CD4-positive, alpha-beta T cell (primary cell): Measurements from ENCODE around the gene DRC7. TPM values are rescaled to one million over a fixed set of nuclear protein-coding genes. Genes with fewer than 3 reads are reported as not detected.

Experiments used
- ATAC-seq: fragments of 200-7000 bp; cut with Tn5 transposase; one replicate; pipeline ENCODE4 v1.10.0; 2022; ENCODE audit warnings: mild to moderate bottlenecking; ENCODE audit not compliant: poor library complexity
- CTCF ChIA-PET: fragments of 350-600 bp; sonication (Branson Sonifier 250); formaldehyde crosslinking; loops from one replicate; lab custom pipeline; 2021; ENCODE audit warnings: antibody characterized with exemption, inconsistent platforms; lab: Charles Lee
- POLR2A ChIA-PET: fragments of 350-600 bp; sonication (Branson Sonifier 250); formaldehyde crosslinking; loops from one replicate; lab custom pipeline; 2021; ENCODE audit warnings: antibody characterized with exemption, inconsistent platforms; lab: Charles Lee
- DNase-seq, 14 experiments: peaks; one replicate each; pipeline ENCODE4 v3.0.0-alpha.2; 2013 to 2020; ENCODE audit warnings: mixed read lengths in 2 of 14
- H3K27ac ChIP-seq, 2 donors: one replicate each; pipeline versions ENCODE4 v1.5.1 to v1.7.0; 2013; ENCODE audit warnings: low read length in 2 of 2, low read depth in 1 of 2, mild to moderate bottlenecking in 1 of 2
- H3K27me3 ChIP-seq, 2 experiments: 1 replicate in 1 of 2; 2 replicates in 1 of 2; pipeline versions ENCODE4 v1.6.1 to v1.7.0; 2013; ENCODE audit warnings: low read length in 2 of 2, control low read depth in 1 of 2, mild to moderate bottlenecking in 1 of 2, moderate library complexity in 1 of 2; ENCODE audit not compliant: insufficient read depth in 2 of 2, control insufficient read depth in 1 of 2
- H3K36me3 ChIP-seq: one replicate; pipeline ENCODE4 v1.6.1; 2013; ENCODE audit warnings: low read length, control low read depth; ENCODE audit not compliant: insufficient read depth
- H3K4me1 ChIP-seq: one replicate; pipeline ENCODE4 v1.6.1; 2013; ENCODE audit warnings: low read length, control low read depth; ENCODE audit not compliant: insufficient read depth
- H3K4me3 ChIP-seq: one replicate; pipeline ENCODE4 v1.5.1; 2013; ENCODE audit warnings: mild to moderate bottlenecking, low read length, moderate library complexity
- H3K9me3 ChIP-seq, 2 experiments: 1 replicate in 1 of 2; 2 replicates in 1 of 2; pipeline versions ENCODE4 v1.6.1 to v1.7.0; 2013; ENCODE audit warnings: low read length in 2 of 2, mild to moderate bottlenecking in 2 of 2, control low read depth in 1 of 2, moderate library complexity in 1 of 2; ENCODE audit not compliant: control insufficient read depth in 1 of 2, insufficient read depth in 1 of 2
- H3K27ac Mint-ChIP-seq: one replicate; pipeline ENCODE4 v1.8.0; 2020; ENCODE audit warnings: mixed read lengths
- H3K27me3 Mint-ChIP-seq: one replicate; pipeline ENCODE4 v1.8.0; 2021; ENCODE audit warnings: mixed read lengths
- H3K36me3 Mint-ChIP-seq: one replicate; pipeline ENCODE4 v1.8.0; 2021; ENCODE audit warnings: low read depth, mixed read lengths
- H3K4me1 Mint-ChIP-seq: one replicate; pipeline ENCODE4 v1.8.0; 2021; ENCODE audit warnings: low read depth, mixed read lengths
- H3K4me3 Mint-ChIP-seq: one replicate; pipeline ENCODE4 v1.8.0; 2020; ENCODE audit warnings: mild to moderate bottlenecking, mixed read lengths
- H3K9me3 Mint-ChIP-seq: one replicate; pipeline ENCODE4 v1.8.0; 2020; ENCODE audit warnings: mixed read lengths
- intact Hi-C, 2 experiments: fragments of 100-400 bp; cut with DNase I in 1 of 2; cut with micrococcal nuclease in 1 of 2; formaldehyde crosslinking; loops; one replicate each; pipeline versions ENCODE4 v1.15.1 to v1.9.0; 2023 to 2025; cut with DNase I, micrococcal nuclease
- total RNA-seq, 174 experiments: library from RNA in 2 of 174; stranded (reverse) in 2 of 174; gene quantifications; one replicate each; pipeline ENCODE4 v1.2.3 and lab custom pipeline; 2021 to 2026
- TF ChIP-seq, protein P1 (sequence below): fragments of 200-600 bp; IDR thresholded peaks from one replicate; pipeline ENCODE4 v1.8.0; 2022; ENCODE audit warnings: antibody characterized with exemption, mild to moderate bottlenecking

Gene DRC7
- total RNA-seq, 2 experiments from 2014 or later, result not detected

DNA sequence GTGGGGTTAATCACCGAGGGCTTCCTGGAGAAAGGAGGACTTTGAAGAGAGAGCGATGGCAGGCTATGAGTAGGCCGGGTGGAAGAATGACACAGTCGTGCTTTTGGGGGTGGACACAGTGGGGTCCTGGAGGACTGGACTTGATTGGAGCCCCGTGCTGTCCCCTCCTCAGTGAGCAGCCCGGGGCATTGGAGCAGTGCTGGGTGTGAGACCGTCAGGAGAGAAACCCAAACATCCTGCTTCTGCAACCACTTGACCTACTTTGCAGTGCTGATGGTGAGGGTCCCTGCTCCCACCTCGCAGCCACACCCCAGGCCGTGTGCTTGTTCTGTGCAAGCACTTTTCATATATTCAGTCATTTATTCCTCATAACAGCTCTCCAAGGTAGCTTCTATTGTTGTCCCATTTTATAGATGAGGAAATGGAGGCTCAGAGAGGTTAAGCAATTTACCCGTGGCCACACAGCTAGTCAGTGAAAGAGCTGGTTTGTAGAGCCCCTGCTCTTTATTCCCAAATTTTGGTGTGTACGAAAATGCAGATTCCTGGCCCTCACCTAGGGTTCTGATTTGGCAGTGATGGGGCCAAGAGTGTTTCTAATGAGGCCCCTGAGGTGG is 38.2 kb upstream of the DRC7 start:
- DNase-seq, result peak in 1 of 14 experiments; percentile 24
- H3K36me3 Mint-ChIP-seq, result no peaks in the 10 kb centered on the region
- H3K9me3 Mint-ChIP-seq, result no peaks in the 10 kb centered on the region
- no peaks in the 10 kb centered on the region for H3K27me3 Mint-ChIP-seq
- ChIA-PET POLR2A (no interaction called here), CTCF (no interaction called here)
- intact Hi-C loops, result no loop called here
- H3K4me3 Mint-ChIP-seq, result no peak overlapping the region
- peaks cover 29% of the 10 kb centered on the region for H3K4me1 ChIP-seq
- H3K4me1 Mint-ChIP-seq, result peaks cover 6% of the 10 kb centered on the region
- no peak overlapping the region for H3K4me3 ChIP-seq
- no peak overlapping the region for H3K27ac Mint-ChIP-seq
- H3K27me3 ChIP-seq, result no peaks in the 10 kb centered on the region
- H3K27ac ChIP-seq, result no peak overlapping the region
- TF ChIP-seq, protein P1, sequence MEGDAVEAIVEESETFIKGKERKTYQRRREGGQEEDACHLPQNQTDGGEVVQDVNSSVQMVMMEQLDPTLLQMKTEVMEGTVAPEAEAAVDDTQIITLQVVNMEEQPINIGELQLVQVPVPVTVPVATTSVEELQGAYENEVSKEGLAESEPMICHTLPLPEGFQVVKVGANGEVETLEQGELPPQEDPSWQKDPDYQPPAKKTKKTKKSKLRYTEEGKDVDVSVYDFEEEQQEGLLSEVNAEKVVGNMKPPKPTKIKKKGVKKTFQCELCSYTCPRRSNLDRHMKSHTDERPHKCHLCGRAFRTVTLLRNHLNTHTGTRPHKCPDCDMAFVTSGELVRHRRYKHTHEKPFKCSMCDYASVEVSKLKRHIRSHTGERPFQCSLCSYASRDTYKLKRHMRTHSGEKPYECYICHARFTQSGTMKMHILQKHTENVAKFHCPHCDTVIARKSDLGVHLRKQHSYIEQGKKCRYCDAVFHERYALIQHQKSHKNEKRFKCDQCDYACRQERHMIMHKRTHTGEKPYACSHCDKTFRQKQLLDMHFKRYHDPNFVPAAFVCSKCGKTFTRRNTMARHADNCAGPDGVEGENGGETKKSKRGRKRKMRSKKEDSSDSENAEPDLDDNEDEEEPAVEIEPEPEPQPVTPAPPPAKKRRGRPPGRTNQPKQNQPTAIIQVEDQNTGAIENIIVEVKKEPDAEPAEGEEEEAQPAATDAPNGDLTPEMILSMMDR, result no peak
- no peaks in the 10 kb centered on the region for H3K9me3 ChIP-seq
- H3K36me3 ChIP-seq, result no peaks in the 10 kb centered on the region
- ATAC-seq, result no peak

DNA sequence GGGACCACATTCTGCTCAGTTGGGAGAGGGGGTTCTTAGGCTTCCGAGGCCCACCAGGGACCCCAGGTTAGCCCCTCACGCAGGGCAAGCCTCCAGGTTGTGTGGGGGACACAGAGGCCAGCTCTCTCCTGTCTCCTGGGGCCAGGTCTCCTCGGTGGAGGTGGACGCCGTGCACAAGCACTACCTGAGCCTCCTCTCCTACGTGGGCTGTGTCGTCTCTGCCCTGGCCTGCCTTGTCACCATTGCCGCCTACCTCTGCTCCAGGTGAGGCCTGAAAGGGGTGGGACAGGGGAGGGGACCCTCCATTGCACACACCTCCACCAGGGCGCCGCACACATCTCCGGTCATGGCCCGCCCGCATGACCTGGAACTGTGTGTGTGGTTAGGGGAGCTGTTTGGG is 37.4 kb upstream of the DRC7 start:
- no peaks in the 10 kb centered on the region for H3K4me1 Mint-ChIP-seq
- no peaks in the 10 kb centered on the region for H3K27me3 Mint-ChIP-seq
- intact Hi-C loops, result no loop called here
- Histone ChIP-seq H3K4me3 (no peak overlapping the region), H3K9me3 (no peaks in the 10 kb centered on the region), H3K27ac (no peak overlapping the region), H3K4me1 (peaks cover 21% of the 10 kb centered on the region), H3K36me3 (no peaks in the 10 kb centered on the region), H3K27me3 (no peaks in the 10 kb centered on the region)
- CTCF ChIA-PET, result no interaction called here
- ATAC-seq, result no peak
- DNase-seq, result no peak
- H3K36me3 Mint-ChIP-seq, result no peaks in the 10 kb centered on the region
- TF ChIP-seq, protein P1, result no peak
- H3K4me3 Mint-ChIP-seq, result no peak overlapping the region
- H3K27ac Mint-ChIP-seq, result no peak overlapping the region
- no peaks in the 10 kb centered on the region for H3K9me3 Mint-ChIP-seq
- POLR2A ChIA-PET, result no interaction called here

DNA sequence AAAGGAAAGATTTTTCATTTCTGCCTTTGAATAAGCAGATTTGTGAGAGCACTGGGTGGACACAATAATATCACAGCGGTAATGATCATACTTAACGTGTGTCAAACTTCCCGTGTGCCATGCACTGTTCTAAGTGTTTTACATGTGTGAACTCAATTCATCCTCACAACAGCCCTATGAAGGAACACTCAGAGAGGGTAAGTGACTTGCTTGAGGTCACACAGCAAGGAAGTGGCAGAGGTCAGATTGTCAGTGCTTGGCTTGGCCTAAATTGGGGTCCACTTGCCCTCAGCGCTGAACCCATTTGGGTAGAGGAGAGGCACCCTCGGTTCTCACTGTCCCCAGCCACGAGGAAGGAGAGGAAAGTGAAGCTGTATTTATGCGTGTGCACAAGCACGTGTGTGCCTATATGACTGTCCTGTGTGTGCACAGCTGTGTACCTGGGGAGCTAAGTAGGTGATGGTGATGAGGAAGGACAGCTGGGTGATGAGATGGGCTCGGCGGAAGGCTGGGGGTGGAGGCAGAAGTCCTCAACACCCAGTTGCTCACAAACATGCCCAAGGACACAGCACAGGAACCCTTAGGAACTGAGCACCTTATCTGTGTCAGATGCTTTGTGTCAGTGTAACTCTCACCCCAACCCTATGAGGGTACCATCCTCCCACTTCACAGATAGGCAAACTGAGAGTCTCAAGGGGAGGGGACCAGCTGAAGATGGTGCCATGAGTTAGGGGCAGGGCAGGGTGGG is 36.3 kb upstream of the DRC7 start:
- no peak overlapping the region for H3K27ac Mint-ChIP-seq
- H3K4me1 Mint-ChIP-seq, result no peaks in the 10 kb centered on the region
- TF ChIP-seq, protein P1, result no peak
- no peaks in the 10 kb centered on the region for H3K27me3 Mint-ChIP-seq
- H3K9me3 Mint-ChIP-seq, result no peaks in the 10 kb centered on the region
- peaks cover 15% of the 10 kb centered on the region for H3K4me1 ChIP-seq
- intact Hi-C loops, result no loop called here
- POLR2A ChIA-PET, result no interaction called here
- no peaks in the 10 kb centered on the region for H3K36me3 Mint-ChIP-seq
- no peak overlapping the region for H3K4me3 ChIP-seq
- DNase-seq (no peak), ATAC-seq (no peak)
- H3K9me3 ChIP-seq, result no peaks in the 10 kb centered on the region
- CTCF ChIA-PET, result no interaction called here
- no peak overlapping the region for H3K4me3 Mint-ChIP-seq
- no peaks in the 10 kb centered on the region for H3K27me3 ChIP-seq
- no peak overlapping the region for H3K27ac ChIP-seq
- H3K36me3 ChIP-seq, result no peaks in the 10 kb centered on the region
